ENCODE measurements around the gene HSPA12B. TPM values are rescaled to one million over a fixed set of nuclear protein-coding genes. Genes with fewer than 3 reads are reported as not detected.

HSPA12B gene
- total and polyA plus RNA-seq, 2 of the 4 experiments (the other 2 are of a cell fraction): not detected

DNA sequence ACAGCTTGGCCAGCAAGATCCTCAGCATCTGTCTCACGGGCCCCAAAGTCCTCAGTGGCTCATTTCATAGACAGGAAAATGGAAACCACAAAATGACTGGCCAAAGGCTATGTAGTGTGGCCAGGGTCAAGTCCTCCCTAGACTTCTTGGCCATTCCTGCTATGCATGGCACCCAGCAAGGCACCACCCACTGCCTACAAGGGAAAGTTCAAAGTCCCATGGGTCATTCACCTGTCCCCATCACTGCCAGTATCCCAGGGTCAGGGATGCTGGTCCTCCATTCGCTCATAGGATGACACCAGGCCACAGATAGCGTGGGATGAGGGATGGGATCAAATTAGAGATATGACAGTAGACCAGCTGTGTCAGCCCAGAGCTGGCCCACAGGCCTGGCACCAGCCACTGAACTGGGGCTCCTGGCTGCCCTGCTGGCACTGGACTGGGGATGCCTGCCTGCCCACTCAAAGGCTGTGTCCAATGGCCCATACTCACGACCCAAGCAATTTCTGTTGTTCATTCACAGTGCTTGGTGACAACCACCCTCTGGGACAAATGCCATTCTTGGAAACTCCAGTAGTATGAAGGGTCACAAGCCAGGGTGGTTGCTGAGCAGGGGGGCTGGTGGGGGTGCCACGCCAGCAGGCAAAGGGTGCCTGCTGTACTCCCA lies 23.5 kb downstream of the HSPA12B start:
- in situ Hi-C loops (cut with MboI; ENCODE audit: low sequenced_read_pairs): no loop called here
- ChIA-PET POLR2A (ENCODE audit: unreplicated experiment) (no interaction called here), CTCF (no interaction called here)
- H2BK120ac ChIP-seq (ENCODE audit: low read depth, low read length): no peak overlapping the region
- no peak overlapping the region for H2BK20ac ChIP-seq (ENCODE audit: low read depth, low read length)
- no peak overlapping the region for H3K56ac ChIP-seq (ENCODE audit: extremely low read depth, insufficient read depth, low read length)
- no TSS peak for BruUV-seq (replicated peaks)
- H4K91ac ChIP-seq (ENCODE audit: insufficient read depth, low read depth, low read length): no peak overlapping the region
- no peaks in the 10 kb centered on the region for H3K27me3 ChIP-seq (ENCODE audit: control insufficient read depth, insufficient read depth, low read length)
- no peak overlapping the region for H2BK15ac ChIP-seq (ENCODE audit: low read depth, low read length)
- intact Hi-C loops (cut with micrococcal nuclease): no loop called here
- ATAC-seq (ENCODE audit: low read depth) (no peak), DNase-seq (no peak)
- no peak overlapping the region for H2BK5ac ChIP-seq (ENCODE audit: low read depth, low read length, poor library complexity, severe bottlenecking)
- no peak overlapping the region for H3K14ac ChIP-seq (replicated peaks; ENCODE audit: low read depth, low read length)
- TF ChIP-seq MAFK (IDR thresholded peaks at IDR 0.05; ENCODE audit: low read depth, low read length): no peak
- TF ChIP-seq, protein P1, sequence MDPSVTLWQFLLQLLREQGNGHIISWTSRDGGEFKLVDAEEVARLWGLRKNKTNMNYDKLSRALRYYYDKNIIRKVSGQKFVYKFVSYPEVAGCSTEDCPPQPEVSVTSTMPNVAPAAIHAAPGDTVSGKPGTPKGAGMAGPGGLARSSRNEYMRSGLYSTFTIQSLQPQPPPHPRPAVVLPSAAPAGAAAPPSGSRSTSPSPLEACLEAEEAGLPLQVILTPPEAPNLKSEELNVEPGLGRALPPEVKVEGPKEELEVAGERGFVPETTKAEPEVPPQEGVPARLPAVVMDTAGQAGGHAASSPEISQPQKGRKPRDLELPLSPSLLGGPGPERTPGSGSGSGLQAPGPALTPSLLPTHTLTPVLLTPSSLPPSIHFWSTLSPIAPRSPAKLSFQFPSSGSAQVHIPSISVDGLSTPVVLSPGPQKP (IDR thresholded peaks at IDR 0.05; ENCODE audit: borderline replicate concordance, low read depth, low read length): no peak
- TF ChIP-seq SMC3 (IDR thresholded peaks at IDR 0.05; ENCODE audit: low read depth, low read length): no peak
- TF ChIP-seq BHLHE40 (IDR thresholded peaks at IDR 0.05; ENCODE audit: low read depth, low read length): no peak
- TF ChIP-seq RCOR1 (IDR thresholded peaks at IDR 0.05; ENCODE audit: insufficient replicate concordance, low read length): no peak
- TF ChIP-seq FOS (IDR thresholded peaks at IDR 0.05; ENCODE audit: low read depth, low read length): no peak
- TF ChIP-seq, protein P2, sequence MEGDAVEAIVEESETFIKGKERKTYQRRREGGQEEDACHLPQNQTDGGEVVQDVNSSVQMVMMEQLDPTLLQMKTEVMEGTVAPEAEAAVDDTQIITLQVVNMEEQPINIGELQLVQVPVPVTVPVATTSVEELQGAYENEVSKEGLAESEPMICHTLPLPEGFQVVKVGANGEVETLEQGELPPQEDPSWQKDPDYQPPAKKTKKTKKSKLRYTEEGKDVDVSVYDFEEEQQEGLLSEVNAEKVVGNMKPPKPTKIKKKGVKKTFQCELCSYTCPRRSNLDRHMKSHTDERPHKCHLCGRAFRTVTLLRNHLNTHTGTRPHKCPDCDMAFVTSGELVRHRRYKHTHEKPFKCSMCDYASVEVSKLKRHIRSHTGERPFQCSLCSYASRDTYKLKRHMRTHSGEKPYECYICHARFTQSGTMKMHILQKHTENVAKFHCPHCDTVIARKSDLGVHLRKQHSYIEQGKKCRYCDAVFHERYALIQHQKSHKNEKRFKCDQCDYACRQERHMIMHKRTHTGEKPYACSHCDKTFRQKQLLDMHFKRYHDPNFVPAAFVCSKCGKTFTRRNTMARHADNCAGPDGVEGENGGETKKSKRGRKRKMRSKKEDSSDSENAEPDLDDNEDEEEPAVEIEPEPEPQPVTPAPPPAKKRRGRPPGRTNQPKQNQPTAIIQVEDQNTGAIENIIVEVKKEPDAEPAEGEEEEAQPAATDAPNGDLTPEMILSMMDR (conservative IDR thresholded peaks at IDR 0.05; ENCODE audit: low read depth, low read length): no peak
- TF ChIP-seq RFX5 (IDR thresholded peaks at IDR 0.05; ENCODE audit: low read depth, low read length): no peak
- TF ChIP-seq, protein P3, sequence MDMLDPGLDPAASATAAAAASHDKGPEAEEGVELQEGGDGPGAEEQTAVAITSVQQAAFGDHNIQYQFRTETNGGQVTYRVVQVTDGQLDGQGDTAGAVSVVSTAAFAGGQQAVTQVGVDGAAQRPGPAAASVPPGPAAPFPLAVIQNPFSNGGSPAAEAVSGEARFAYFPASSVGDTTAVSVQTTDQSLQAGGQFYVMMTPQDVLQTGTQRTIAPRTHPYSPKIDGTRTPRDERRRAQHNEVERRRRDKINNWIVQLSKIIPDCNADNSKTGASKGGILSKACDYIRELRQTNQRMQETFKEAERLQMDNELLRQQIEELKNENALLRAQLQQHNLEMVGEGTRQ (IDR thresholded peaks at IDR 0.05; ENCODE audit: low read depth, low read length): no peak
- no peak for TF ChIP-seq RAD21 (IDR thresholded peaks at IDR 0.05; ENCODE audit: low read length)
- TF ChIP-seq POLR2A (IDR thresholded peaks at IDR 0.05; ENCODE audit: low read depth, low read length): no peak
- TF ChIP-seq CEBPB (IDR thresholded peaks at IDR 0.05; ENCODE audit: low read depth, low read length): no peak
- no peak for TF ChIP-seq MAZ (IDR thresholded peaks at IDR 0.05; ENCODE audit: borderline replicate concordance, low read depth, low read length)
- TF ChIP-seq CHD1 (IDR thresholded peaks at IDR 0.05; ENCODE audit: low read depth, low read length): no peak
- no peak for TF ChIP-seq MXI1 (IDR thresholded peaks at IDR 0.05; ENCODE audit: borderline replicate concordance, low read depth, low read length)
- TF ChIP-seq NFE2L2 (IDR thresholded peaks at IDR 0.05; ENCODE audit: low read depth, low read length): no peak
- H3K18ac ChIP-seq (ENCODE audit: low read depth, low read length): no peak overlapping the region
- peaks cover 0 to 13% of the 10 kb centered on the region in 2 experiments; a peak in 2 of 4 replicates for H3K79me1 ChIP-seq (ENCODE audit: low read depth in 1 of 2, low read length in 2 of 2)
- no peaks in the 10 kb centered on the region for H3K9me3 ChIP-seq (ENCODE audit: control insufficient read depth, insufficient read depth, low read length)
- H4K20me1 ChIP-seq (ENCODE audit: insufficient read depth, low read length): peaks cover 14% of the 10 kb centered on the region; the same call in 1 of the 2 replicates
- H3K23ac ChIP-seq (ENCODE audit: low read depth, low read length): no peak overlapping the region
- H3K9me1 ChIP-seq (ENCODE audit: insufficient read depth, low read length): peaks cover 5% of the 10 kb centered on the region
- dilution Hi-C loops (cut with HindIII; ENCODE audit: low sequenced_read_pairs, unreplicated experiment): no loop called here
- H2AK5ac ChIP-seq (ENCODE audit: low read depth, low read length): no peak overlapping the region
- H3K27ac ChIP-seq (ENCODE audit: insufficient read depth, low read length): no peak overlapping the region
- no peak overlapping the region for H3K4ac ChIP-seq (ENCODE audit: low read depth, low read length)
- no peak overlapping the region for H4K5ac ChIP-seq (ENCODE audit: low read depth, low read length)
- H3K9ac ChIP-seq (ENCODE audit: low read depth, low read length): no peak overlapping the region
- H3K4me2 ChIP-seq (ENCODE audit: low read depth, low read length): no peak overlapping the region
- H2AFZ ChIP-seq (replicated peaks; ENCODE audit: low read length, poor library complexity): no peak overlapping the region
- H3K4me1 ChIP-seq (ENCODE audit: control insufficient read depth, insufficient read depth, low read length): no peaks in the 10 kb centered on the region; the same call in 1 of the 2 replicates
- 89% methylated on average over 3 of the region's 5 CpGs; no CpG with 5 or more reads in 1 of the 2 experiments for WGBS, 2 experiments (ENCODE audit: extremely low coverage in 2 of 2, insufficient read length in 1 of 2)
- H3K36me3 ChIP-seq (ENCODE audit: control insufficient read depth, insufficient read depth, low read length): peaks cover 10% of the 10 kb centered on the region
- no peak overlapping the region for H4K8ac ChIP-seq (ENCODE audit: low read depth in 2 of 2, low read length in 2 of 2)
- no peak overlapping the region for H2AK9ac ChIP-seq (replicated peaks; ENCODE audit: low read depth, low read length, poor library complexity)
- H3K4me3 ChIP-seq (ENCODE audit: insufficient read depth, low read depth, low read length): no peak overlapping the region

All from IMR-90 (cell line).